ENCODE data around the gene CYP27C1.

- TF ChIP-seq CTCF (optimal IDR thresholded peaks at IDR 0.05 in 1 of 3, IDR thresholded peaks at IDR 0.05 in 1 of 3, conservative IDR thresholded peaks at IDR 0.05 in 1 of 3; ENCODE audit: extremely low read depth in 1 of 3, insufficient read depth in 2 of 3, low read length in 3 of 3) = no peak
- TF ChIP-seq EZH2 (IDR thresholded peaks at IDR 0.05; ENCODE audit: low read length) = no peak
These were observed 35.0 kb upstream of the CYP27C1 start for GRCh38 chr2:127255146-127255545.
